NCI-H1694 (cell line): ENCODE measurements around the gene MRLN.
A peak's percentile ranks its signal among the peaks of the same experiment; 100 is the strongest.
"Not testable (repeated sequence)": the region's sequence is repeated elsewhere in the genome, so short reads cannot be mapped to it uniquely, and the experiment has no call there.

ENCODE experiments used
- DNase-seq: peaks from one replicate; lab custom pipeline; 2025; lab: John Stamatoyannopoulos, UW

Gene MRLN

GRCh38 chr10:59745163-59745650 is 8.0 kb downstream of the MRLN start:
- no peak for DNase-seq

DNA sequence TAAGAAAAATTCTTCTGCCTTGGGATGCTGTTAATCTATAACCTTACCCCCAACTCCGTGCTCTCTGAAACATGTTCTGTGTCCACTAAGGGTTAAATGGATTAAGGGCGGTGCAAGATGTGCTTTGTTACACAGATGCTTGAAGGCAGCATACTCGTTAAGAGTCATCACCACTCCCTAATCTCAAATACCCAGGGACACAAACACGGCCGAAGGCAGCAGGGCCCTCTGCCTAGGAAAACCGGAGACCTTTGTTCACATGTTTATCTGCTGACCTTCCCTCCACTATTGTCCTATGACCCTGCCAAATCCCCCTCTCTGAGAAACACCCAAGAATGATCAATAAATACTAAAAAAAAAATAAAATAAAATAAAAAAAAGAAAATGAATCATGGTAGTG is 8.5 kb downstream of the MRLN start:
- not testable (repeated sequence) for DNase-seq

GRCh38 chr10:59744156-59744555 is 9.1 kb downstream of the MRLN start:
- DNase-seq = not testable (repeated sequence)

DNA sequence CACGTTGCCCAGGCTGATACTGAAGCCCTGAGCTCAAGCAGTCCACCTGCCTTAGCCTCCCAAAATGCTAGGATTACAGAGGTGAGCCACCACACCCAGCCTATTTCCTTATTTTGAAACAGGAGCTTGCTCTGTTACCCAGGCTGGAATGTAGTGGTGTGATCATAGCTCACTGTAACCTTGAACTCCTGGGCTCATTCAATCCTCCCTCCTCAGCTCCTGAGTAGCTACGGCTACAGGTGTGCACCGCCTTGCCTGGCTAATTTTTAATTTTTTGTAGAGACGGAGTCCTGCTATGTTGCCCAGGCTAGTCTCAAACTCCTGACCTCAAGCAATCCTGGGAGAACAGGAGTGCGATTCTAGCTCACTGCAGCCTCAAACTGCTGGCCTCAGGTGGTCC is 11.7 kb downstream of the MRLN start:
- DNase-seq = no peak

- no peak for DNase-seq
These were observed 12.2 kb downstream of the MRLN start for GRCh38 chr10:59741048-59741447.

GRCh38 chr10:59736749-59737148 is 16.5 kb downstream of the MRLN start:
- no peak for DNase-seq

GRCh38 chr10:59735296-59735695 is 18.0 kb downstream of the MRLN start:
- DNase-seq = no peak

GRCh38 chr10:59734014-59734462 is 19.2 kb downstream of the MRLN start:
- no peak for DNase-seq

DNA sequence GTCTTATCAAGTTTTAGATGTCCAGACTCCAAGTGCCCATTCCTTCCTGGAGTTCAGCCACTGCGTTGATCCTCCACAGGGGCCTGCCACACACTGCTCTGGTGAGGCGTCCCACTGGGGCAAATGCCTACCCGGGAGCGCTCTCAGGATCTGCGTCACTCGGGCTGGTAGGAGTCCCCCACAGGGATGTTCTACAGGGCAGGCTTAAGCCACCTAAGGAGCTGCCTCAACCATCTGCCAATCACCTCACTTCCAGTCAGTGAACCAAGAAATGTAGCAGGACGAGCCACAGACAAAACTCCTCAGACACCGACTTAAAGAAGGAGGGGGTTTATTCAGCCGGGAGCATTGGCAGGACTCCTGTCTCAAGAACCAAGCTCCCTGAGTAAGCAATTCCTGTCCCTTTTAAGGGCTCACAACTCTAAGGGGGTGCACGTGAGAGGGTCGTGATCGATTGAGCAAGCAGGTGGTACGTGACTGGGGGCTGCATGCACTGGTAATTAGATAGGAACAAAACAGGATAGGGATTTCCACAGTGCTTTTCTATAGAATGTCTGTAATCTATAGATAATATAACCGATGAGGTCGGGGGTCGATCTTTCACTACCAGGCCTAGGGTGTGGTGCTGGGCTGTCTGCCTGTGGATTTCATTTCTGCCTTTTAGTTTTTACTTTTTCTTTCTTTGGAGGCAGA is 19.8 kb downstream of the MRLN start:
- DNase-seq = not testable (repeated sequence)

DNA sequence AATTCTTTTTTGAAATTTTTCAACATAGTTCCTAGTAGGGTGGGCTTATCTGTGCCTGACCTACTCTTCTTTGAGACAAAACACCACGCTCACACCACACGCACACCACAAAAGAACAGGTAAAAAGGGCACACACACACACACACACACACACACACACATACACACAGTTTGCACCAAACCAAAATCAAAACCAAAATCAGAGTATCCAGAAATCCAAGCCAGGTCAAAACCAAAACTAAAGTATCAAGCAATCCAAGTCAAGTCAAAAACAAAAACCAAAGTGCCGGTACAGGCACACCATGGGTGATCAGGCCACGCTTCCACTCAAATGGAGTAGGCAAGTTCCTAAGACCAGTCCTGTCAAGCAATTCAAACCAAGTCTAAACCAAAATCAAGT is 20.4 kb downstream of the MRLN start:
- DNase-seq = not testable (repeated sequence)

GRCh38 chr10:59729167-59729566 is 24.1 kb downstream of the MRLN start:
- DNase-seq = not testable (repeated sequence)

- no peak for DNase-seq
These were observed 28.9 kb downstream of the MRLN start for GRCh38 chr10:59724098-59724938.

DNA sequence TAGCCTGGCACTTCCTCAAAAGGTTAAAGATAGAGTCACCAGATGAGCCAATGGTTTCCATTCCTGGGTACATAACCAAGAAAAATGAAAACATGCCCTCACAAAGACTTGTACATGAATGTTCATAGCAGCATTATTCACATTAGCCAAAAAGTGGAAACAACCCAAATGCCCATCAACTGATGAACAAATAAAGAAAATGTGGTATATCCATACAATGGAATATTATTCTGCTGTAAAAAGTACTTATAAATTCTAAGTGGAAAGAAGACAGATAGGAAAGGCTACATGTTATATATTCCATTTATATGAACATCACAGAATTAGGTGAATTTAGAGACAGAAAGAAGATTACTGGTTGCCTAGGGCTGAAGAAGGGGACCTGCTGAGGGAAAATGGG is 32.9 kb downstream of the MRLN start:
- DNase-seq = no peak

- DNase-seq = no peak
These were observed 33.9 kb downstream of the MRLN start for GRCh38 chr10:59719374-59719773.

- no peak for DNase-seq
These were observed 35.0 kb downstream of the MRLN start for GRCh38 chr10:59718257-59718656.

DNA sequence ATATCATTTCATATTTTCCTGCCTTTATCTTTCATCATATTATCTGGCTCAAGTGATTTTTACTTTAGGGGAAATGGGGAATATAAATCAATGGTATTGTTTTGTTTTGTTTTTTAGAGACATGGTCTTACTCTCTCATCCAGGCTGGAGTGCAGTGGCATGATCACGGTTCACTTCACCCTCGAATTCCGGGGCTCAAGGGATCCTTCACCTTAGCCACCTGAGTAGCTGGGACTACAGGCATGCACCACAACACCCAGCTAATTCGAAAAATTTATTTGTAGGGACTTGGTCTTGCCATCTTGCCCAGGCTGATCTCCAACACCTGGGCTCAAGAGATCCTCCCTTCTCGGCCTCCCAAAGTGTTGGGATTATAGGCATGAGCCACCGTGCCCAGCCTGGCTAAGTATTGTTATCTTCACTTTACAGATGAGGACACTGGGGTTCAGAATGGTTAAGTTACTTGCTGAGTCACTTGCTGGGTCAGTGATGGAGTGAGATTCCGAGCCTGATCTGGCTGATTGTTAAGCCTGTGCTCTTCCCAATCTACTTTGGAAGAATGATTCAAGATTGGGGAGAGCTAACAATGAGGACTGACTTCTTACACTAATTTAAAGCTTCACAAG is 39.9 kb downstream of the MRLN start:
- no peak for DNase-seq

GRCh38 chr10:59711871-59712494 is 41.3 kb downstream of the MRLN start:
- no peak for DNase-seq

DNA sequence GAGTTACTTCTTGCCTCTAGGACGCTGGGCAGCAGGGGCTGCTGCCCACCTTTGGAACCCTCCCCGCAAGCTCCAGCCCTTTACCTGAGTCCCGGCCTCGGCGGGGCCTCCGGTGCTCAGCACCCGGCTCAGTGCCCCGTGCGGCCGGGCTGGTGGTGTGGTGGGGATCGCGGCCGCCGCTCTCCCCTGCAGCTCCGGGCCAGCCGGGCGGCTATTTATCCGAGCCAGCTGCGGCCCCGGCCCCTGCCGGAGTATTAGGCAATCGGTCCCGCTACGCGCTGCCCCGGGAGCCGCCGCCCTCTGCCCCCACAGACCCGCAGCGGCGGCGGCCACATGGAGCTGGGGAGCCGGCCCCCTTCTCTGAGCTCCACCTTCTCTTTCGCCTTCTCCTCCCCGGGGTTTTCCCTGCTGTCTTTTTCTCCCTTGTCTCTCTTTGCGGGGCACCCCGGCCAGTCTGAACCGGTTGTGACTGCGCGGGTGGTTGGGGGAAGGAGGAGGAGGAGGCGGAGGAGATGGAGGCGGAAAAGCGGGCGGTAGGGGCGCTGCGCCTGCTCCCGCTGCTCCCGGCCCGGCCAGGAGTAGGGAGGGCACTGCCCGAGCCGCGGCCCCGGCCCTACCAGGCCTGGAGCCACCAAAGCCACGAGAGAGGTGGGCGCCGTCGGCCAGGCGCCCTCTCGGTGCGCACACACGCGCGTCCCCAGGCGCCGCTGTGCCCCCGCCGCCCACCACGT is 43.7 kb downstream of the MRLN start, which contains the start of gene SLC16A9:
TSS of gene SLC16A9 (minus strand) at position 456 of the 731 bp plus-strand sequence. CDS start 25,559 bp downstream, outside the sequence.
- peak; percentile 26 for DNase-seq

DNA sequence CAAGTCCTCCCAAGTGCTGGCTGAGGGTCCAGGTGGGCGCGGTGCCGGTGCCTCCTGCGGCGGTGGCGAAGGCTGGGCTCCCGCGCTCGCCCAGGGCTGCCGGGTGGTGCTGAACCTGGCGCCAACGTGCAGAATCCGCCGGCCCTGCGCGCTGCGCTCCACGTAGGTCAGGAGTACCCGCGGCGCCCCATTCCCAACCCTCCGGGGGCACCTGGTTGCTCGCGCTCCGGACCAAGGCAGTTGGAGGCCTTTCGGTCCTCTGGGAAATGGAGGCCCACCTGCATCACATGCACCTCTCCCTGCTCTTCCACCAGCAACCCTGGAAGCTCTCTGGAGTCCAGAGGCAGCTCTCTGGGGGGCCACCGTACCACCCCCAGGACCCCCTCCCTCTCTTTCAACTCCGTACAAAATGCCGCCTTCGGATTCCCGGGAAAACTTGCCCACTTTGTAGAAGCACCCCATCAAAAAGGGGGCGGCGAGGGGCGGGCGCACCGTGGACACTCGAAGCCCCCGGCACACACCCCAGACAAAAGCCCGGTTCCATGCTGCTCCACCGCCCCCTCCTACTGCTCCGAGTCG is 44.4 kb downstream of the MRLN start:
- DNase-seq = no peak

DNA sequence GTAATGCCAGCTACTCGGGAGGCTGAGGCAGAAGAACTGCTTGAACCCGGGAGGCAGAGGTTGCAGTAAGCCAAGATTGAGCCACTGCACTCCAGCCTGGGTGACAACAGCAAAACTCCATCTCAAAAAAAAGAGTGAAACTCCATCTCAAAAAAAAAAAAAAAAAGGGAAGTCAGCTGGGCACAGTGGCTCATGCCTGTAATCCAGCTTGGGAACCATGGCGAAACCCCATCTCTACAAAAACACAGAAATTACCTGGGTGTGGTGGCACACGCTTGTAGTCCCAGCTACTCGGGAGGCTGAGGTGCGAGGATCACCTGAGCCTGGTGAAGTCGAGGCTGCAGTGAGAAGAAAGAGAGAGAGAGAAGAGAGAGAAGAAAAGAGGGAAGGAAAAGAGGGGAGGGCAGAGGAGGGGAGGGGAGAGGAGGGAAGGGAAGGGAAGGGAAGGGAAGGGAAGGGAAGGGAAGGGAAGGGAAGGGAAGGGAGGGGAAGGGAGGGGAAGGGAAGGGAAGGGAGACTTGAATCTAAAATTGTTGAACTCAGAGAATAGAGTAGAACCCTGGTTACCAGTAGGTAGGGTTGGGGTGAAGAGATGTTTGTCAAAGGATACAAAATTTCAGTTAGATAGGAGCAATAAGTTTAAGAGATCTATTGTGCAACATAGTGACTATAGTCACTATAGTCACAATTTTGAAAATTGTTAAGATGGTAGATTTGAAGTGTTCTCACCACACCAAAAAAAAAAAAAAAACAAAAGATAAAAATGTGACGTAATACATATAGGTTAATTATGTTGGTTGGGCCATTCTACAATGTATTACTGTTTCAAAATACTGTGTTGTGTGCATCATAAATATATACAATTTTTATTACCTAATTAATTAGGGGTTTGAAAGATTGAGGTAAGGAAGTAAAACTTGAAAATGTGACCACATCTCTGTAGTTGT is 46.1 kb downstream of the MRLN start:
- DNase-seq = no peak
